B cell (primary cell): ENCODE results near the gene CNGA2.

Experiments
- EZH2 ChIP-seq: IDR thresholded peaks from 2 replicates; pipeline ENCODE4 v1.6.1; 2012; ENCODE audit warnings: borderline replicate concordance, low read depth, mild to moderate bottlenecking, moderate library complexity, low read length; ENCODE audit not compliant: insufficient read depth, poor library complexity, severe bottlenecking
- TF ChIP-seq, protein P1 (sequence below): fragments of 200-600 bp; IDR thresholded peaks from one replicate; pipeline ENCODE4 v1.8.0; 2022; ENCODE audit warnings: antibody characterized with exemption, mild to moderate bottlenecking

DNA sequence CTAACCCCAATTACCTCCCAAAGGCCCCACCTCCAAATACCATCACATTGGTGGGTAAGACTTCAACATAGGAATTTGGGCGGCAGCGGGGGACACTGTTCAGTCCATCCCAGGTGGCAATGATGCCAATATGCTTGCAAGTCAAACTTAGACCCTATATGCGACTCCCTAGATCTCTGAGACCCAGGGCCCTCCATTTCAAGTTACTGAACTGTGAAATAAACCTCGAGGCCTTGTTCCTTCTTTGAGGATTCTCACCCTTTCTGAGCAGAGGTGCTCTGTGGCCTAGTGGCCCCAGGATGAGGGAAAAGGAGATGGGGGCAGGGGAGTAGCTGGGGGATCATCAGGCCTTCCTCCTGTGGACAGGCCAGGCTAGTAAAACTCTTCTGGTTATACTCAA lies 44.7 kb downstream of the CNGA2 start:
- TF ChIP-seq, protein P1, sequence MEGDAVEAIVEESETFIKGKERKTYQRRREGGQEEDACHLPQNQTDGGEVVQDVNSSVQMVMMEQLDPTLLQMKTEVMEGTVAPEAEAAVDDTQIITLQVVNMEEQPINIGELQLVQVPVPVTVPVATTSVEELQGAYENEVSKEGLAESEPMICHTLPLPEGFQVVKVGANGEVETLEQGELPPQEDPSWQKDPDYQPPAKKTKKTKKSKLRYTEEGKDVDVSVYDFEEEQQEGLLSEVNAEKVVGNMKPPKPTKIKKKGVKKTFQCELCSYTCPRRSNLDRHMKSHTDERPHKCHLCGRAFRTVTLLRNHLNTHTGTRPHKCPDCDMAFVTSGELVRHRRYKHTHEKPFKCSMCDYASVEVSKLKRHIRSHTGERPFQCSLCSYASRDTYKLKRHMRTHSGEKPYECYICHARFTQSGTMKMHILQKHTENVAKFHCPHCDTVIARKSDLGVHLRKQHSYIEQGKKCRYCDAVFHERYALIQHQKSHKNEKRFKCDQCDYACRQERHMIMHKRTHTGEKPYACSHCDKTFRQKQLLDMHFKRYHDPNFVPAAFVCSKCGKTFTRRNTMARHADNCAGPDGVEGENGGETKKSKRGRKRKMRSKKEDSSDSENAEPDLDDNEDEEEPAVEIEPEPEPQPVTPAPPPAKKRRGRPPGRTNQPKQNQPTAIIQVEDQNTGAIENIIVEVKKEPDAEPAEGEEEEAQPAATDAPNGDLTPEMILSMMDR = no peak
- no peak for TF ChIP-seq EZH2
